A172 (cell line): Measurements from ENCODE around the gene CAPN2. TPM values are rescaled to one million over a fixed set of nuclear protein-coding genes. Genes with fewer than 3 reads are reported as not detected.

Experiments used
- DNase-seq: peaks from one replicate; pipeline ENCODE4 v3.0.0-alpha.2; 2015; ENCODE audit warnings: low spot score
- total RNA-seq: library from RNA; depleted of rRNA; stranded (reverse); fragments of >200 nt; shearing (Covaris generic); gene quantifications from 2 replicates; pipeline ENCODE4 v1.2.3, GENCODE V29; 2014

Gene CAPN2
- total RNA-seq, 1 experiment from 2014 or later, result 432 TPM

GRCh38 chr1:223702735-223703667, 9.3 kb upstream of the CAPN2 start:
- peak; percentile 91 for DNase-seq

GRCh38 chr1:223703668-223704013, 8.7 kb upstream of the CAPN2 start:
- no peak for DNase-seq

GRCh38 chr1:223704921-223705878, 7.1 kb upstream of the CAPN2 start:
- peak; percentile 70 for DNase-seq

GRCh38 chr1:223706077-223706973, 6.0 kb upstream of the CAPN2 start:
- peak; percentile 91 for DNase-seq

- DNase-seq, result peak; percentile 100
These were observed 4.9 kb upstream of the CAPN2 start for GRCh38 chr1:223707256-223708000.

- no peak for DNase-seq
These were observed 4.4 kb upstream of the CAPN2 start for GRCh38 chr1:223708001-223708359.

GRCh38 chr1:223708651-223709268, 3.6 kb upstream of the CAPN2 start:
- DNase-seq, result no peak

- DNase-seq, result no peak
These were observed 2.7 kb upstream of the CAPN2 start for GRCh38 chr1:223709598-223709997.

GRCh38 chr1:223710179-223711133, 1.9 kb upstream of the CAPN2 start:
- DNase-seq, result no peak

GRCh38 chr1:223711173-223711572, 1.2 kb upstream of the CAPN2 start:
- DNase-seq, result peak; percentile 66

GRCh38 chr1:223711747-223712193, 569 bp upstream of the CAPN2 start:
- DNase-seq, result no peak

- DNase-seq, result no peak
These were observed 623 bp downstream of the CAPN2 start for GRCh38 chr1:223712850-223713474.

GRCh38 chr1:223713546-223714420, 1.4 kb downstream of the CAPN2 start:
- peak; percentile 66 for DNase-seq

GRCh38 chr1:223714421-223714724, 2.0 kb downstream of the CAPN2 start:
- DNase-seq, result no peak

GRCh38 chr1:223714849-223715603, 2.7 kb downstream of the CAPN2 start:
- peak; percentile 97 for DNase-seq

GRCh38 chr1:223715604-223716172, 3.3 kb downstream of the CAPN2 start:
- DNase-seq, result no peak
